HK-2 (cell line): ENCODE results near the gene ABHD2.
"Not testable (repeated sequence)": the region's sequence is repeated elsewhere in the genome, so short reads cannot be mapped to it uniquely, and the experiment has no call there.

Experiments
- DNase-seq: peaks from one replicate; pipeline ENCODE4 v3.0.0-alpha.2; 2018; ENCODE audit not compliant: unreplicated experiment

The ABHD2 gene

DNA sequence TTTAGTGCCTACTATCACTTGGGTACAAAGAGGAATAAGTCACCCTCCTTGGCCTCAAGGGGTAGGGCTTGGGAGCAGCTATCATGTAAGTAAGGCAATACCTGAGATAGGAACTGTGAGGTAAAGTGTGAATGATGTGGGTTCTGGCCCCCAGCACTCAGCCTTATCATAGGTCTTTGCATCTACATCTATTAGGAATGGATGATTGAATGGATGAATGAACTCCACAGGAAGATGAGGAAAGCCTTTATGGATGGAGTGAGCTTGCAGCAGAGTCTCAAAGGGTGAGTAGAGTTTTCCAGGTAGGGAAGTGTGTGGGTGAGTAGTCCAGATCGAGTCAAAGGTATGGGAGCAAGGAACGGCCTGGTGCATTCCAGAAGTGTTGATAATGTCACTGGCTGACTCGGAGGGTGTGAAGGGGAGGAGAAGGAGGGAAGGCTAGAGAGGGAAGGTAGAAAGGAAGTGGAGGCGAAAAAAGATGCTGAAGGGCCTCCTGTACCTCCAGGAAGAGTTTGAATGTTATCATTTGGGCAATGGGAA is 13.1 kb upstream of the ABHD2 start:
- DNase-seq: no peak

DNA sequence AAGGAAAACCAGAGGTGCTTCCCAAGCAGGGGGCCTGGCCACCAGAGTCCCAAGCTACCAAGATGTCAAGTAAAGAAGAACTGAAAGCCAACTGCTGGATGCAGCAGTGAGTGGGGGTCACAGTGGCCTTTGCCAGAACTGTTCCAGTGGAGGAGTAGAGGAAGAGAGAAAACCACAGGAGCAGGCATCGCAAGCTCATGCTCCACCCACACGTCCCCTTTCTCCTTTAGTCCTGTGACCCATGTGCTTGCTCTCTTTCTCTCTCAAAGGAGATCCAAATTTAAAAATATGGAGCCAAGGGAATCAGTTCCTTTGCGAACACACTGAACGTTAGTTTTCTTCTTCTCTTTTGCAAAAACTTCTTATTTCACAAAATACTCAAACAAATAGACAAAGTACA is 12.4 kb upstream of the ABHD2 start:
- DNase-seq: no peak

DNA sequence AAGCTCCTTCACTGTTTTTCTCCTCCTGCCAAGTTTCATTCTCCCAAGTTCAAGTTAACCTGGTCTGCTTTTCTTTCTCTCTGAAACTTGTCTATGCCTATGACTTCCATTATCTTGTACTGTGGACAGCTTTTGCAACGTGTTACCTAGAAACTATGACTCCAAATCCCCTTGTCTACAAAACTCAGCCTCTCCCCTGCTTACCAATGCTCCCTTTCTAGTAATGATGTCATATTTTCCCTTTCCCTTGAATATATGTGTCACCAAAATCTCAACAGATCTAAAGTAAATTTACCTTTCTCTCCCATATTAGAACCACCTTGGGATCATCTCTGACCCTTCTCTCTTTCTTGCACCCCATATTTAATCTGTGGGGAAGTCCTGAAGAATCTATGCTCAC is 10.5 kb upstream of the ABHD2 start:
- DNase-seq: no peak

DNA sequence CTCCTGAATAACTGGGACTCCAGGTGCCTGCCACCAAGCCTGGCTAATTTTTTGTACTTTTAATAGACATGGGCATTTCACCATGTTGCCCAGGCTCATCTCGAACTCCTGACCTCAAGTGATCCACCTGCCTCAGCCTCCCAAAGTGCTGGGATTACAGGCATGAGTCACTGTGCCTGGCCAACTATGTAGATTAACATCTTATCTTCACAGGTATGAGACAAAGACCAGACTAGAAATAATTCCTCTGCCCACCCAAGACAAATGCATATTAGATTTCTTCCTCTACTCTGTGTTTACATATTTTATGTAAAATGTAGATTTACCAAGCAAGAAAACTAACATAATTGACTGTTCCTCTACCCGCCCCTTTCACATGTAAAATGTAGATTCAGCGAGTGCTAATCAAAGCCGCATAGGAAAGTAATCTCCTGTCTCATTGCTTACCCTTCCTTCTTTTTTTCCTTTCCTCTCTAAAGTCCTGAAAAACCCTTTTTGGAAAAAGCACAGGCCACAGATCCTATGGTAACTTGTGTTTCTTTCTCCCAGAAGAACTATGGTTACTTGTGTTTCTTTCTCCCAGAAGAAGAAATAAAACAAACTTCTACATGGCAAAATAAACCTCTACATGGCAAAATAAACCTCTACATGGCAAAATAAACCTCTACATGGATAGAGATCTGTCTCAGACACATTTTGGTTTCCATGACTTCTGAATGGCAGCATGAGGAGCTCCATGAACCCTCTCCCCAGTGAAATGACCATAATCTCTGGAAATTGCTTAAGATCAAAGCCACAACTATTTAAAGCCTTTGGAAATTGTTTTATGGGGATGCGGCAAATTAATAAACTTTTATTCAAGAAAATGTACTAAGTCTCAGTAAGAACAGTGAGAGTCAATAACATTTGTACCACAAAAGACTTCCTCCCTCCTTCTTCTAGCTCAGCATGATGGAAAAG is 9.1 kb upstream of the ABHD2 start:
- DNase-seq: no peak

DNA sequence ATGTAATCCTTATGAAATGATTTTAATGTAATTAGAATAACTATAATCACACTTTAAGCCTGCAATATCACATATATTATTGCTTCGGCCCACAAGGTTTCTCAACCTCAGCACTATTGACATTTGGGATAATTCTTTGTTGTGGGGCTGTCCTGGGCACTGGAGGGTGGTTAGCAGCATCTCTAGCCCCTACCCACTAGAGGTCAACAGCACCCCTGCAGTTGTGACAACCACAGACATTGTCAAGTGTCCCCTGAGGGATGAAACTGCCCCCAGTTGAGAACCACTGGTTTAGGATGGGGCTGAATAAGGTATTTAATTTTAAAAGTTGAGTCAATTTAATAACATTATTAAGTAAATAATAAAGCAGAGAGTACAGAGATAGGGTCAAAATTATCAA is 6.4 kb upstream of the ABHD2 start:
- no peak for DNase-seq

DNA sequence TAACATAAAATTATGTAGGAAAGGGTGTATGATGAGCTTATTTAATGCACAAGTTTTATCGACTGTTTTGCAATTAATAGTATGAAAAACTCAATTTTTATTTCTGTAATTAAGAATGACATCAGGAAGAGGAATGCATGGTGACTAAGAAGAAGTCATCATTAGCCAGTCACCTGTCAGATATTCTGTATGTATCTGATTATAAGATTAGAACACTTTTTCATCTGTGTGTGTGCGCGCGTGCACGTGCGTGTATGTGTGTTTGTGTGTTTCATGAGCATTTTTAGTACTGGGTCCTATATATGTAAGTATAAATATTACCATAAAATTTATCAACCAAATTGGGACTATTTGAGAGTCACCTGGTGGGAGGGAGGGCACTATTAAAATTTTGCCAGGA is 5.0 kb upstream of the ABHD2 start:
- DNase-seq: no peak

DNA sequence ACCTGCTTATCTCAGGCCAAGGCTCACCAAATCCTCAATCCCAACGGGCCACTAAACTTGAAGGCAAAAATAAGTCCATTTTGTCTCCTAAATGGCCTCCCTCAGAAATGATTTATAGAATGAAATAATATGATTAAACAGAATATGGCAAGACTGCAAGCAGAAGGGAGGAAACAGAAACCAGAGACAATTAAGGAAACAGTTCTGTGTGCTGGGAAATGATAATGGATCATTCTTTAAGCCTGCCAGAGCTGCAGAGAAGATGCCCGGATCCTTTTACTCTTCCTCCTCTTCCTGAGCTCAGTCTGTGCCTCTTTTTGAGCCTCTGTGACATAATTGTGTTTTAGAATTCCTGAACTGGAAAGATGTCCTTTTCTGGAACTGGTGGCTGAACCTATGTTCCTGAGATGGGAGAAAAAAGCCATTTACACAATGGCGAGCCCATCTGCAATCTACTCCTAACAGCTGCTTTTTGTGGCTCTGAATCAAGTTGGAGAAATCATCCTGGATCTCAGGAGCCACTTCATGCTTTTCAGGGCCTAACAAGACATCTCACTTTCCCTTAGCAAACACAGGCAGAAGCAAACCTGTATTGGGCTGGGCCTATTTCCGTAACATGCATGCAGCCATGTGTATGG is 2.8 kb upstream of the ABHD2 start:
- no peak for DNase-seq

DNA sequence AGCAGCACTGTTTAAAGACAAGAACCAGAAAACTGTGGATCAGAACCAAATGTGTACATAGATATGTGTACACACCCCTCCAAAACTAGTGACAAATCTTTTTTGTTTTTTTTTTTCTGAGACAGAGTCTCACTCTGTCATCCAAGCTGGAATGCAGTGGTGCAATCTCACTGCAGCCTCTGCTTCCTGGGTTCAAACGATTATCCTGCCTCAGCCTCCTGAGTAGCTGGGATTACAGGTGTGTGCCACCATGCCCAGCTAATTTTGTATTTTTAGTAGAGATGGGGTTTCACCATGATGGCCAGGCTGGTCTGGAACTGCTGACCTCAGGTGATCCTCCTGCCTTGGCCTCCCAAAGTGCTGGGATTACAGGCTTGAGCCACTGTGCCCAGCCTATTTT is 2.3 kb upstream of the ABHD2 start:
- not testable (repeated sequence) for DNase-seq

DNA sequence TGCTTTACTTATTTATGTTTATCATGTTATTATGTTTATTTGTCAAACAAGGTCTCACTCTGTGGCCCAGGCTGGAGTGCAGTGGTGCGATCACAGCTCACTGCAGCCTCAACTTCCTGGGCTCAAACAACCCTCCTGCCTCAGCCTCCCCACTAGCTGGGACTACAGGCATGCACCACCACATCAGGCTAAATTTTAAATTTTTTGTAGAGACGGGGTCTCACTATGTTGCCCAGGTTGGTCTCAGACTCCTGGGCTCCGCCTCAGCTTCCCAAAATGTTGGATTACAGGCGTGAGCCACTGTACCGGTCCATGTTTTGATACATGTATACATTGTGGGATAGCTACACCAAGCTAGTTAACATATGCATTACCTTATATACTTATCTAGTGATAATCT is 1.9 kb upstream of the ABHD2 start:
- not testable (repeated sequence) for DNase-seq

DNA sequence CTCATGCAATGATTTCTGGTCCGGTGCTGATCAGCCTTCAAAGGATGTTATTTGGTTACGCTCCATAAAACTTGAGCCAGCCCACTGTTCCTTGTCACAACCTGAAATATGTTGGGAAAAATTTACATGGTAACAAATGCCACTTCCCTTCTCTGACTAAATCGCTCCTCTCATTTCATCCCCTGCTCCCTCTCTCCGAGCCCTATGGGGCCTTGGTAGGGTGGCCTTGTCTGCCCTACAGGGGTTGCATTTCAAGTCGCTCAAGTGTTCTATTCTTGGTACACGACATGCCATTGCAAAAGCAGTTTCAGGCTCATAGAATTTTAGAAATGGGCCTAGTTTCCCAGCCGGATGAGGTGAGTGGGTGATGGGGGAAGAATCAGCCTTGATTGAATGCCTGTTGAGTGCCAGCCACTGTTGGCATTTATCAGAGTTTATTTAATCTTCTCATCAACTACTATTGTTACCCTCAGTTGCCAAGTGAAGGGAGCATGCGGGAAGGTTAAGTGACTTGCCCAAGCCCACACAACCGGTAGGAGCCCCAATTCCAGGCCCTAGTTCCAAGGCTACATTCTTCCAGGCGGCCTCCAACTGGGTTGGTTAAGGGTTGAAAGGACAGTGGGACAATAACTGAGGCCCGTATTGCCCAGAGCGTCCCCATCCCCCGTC is 961 bp upstream of the ABHD2 start:
- DNase-seq: no peak

DNA sequence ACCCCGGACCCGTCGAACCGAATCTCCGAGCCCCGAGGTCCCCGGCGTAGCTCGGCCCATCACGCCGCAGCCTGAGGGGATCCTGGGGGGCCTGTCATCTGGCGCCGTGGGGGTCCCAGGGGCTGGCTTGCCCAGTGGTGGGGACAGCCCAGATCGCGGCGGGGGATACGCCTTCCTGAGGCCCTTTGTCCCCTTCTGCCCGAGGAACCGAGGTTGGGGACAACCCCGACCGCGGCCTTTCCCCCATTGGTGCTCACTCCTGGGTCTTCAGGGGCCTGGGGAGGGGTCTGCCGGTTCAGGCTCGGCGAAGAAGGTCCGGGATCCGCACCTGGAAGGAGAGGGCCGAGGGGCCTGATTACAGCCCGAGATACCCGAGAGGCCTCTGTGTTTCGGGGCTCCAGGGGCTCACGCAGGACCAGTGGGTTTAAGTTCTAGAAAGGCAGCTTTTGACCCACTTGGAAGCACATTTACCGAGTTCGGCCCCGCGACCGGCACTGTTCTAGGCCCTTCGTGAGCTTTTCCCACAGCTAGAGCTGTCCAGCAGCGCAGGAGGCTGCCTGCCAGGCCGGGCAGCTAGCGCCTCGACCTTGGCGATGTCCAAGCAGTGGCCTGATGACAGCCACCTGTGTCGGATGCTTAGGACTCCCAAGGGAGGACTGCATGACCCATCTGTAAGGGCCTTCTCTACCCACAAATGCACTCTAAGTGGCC is 504 bp downstream of the ABHD2 start:
- DNase-seq: no peak

DNA sequence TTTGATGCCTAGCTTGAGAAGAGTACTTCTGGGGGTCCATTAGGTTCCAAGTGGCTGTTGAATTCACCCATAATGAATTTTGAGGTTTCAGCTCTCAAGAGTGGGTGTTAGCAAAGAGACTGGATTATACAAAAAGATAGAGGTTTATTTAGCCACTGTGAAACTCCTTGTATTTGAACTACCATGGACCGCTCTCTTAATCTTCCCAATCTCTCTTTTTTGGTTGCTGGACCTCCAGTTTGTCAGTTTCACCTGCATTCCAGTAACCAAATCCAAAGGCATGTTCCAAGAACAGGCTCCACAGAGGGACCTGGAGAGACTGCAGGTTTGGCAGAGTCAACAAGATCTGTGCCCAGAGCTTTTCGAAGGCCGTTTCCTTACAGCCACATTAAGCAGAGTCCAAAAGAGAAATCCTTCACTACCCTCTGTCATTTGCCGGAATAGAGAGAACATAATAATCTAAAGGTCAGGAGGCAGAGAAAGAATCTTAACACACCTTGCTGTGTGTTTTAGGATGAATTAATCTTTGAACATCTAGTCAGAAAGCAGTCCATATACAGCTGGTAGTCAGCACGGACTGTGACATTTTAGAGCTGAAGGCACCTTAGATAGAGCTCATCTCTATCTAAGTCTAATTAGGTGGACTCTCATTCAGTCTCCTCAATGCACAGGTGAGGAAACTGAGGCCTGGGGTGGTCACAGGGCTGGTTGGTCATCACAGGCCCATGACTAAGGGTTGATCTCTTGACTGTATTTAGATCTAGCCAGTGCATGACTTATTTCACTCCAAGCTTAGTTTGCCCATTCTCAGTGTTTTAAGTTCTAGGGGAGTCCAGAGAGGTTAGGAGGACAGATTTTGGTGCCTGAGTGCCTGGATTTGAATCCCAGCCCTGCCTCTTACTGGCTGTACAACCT is 1.3 kb downstream of the ABHD2 start:
- DNase-seq: no peak

DNA sequence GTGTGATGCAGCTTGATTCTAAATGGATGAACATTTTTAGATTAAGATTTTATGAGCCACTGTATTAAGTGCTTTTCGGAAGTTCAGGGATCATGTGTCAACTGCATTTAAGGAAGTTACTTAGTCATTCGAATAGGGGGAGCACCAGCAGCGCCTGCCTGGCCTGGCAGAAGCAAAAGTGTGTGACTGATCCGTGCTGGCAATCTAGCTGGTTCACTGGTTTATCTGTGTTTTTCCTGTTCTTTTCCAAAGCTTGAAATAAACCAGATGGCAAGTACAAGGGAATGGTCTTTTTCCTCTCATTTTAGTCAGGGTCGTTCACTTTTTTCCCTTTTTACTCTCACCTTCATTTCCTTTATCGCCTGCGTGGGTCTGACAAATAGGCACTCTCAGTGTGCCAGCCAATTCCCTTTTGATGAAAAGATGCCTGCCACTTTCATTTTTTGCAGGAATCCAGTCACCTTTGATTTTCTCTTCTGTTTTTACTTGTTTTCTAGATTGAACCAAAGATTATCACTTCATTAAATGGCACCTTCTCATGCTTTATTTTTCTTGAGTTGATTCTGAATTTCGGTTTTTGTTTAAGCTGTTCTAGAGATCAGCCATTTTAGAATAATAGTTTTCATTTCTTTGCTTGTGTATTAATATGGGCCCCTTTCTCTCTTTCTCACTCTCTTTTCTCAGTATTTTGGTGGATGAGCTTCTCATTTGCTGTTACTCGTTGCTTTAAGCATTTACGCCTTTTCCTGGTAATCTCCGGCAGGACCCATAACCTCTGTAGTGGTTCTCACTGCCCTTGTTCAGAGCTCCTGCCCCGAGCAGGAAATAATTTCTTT is 2.8 kb downstream of the ABHD2 start:
- DNase-seq: no peak

DNA sequence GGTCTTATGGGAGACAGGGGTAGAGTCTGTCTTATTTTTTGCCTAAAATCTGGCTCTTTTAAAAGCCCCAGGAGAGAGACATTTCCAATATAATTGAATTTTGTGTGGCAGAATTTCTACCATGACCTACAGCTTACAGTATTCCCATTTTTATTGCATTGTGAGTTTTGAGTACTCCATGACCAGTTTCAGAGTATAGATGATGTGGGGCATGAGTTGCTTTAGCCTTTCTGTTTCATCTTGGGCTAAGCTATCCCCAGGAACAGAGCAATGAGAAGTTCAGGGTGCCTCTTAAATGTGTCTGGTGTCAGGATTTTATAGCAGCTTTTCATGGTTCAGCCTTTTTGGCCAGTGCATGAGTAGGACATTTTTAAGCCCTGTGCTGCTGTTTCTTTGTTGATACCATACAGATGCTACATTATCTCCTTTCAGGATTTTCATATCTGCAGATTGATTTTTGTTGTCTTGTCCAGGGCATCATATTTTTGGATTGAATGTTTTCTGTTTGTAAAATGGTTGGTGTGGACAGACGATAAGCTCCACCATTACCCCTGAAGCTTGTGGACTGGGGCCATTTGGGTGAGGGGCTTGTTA is 3.5 kb downstream of the ABHD2 start:
- DNase-seq: no peak

DNA sequence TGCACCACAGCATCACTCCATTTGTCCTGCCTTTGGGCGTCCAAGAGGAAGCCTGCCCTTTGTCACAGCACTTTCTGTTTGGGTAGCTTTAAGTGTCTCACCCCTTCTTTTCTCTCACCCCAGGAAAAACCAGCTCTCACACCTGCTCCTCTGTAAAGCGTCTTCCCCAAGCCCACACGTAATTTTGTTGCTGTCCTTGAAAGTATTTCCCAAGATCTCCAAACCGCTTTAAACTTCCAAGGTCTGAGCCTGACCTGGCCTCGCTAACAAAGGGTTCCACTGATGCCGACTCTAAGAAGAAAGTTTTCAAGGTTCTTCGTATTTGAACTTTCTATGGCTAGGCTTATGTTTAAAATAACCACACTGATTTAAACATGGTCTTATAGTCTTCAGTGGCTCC is 5.3 kb downstream of the ABHD2 start:
- no peak for DNase-seq

DNA sequence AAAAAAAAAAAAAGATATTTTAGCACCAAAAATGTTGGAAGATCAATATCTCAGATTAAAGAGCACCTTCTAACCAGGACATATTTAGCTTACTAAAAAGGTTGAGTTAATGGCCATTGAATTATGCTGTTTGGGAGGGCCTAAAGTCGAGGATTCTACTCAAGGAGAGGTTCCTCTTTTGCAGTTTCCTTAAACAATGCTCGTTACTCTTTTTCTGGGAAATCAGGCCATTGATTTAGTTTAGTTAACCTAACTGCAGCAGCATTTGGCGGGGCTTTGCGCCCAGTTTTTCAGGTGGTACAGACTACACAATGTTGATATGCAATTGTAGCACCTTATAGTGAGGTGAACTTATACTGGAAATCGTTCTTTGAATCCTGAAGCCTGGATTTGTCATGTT is 6.8 kb downstream of the ABHD2 start:
- no peak for DNase-seq

DNA sequence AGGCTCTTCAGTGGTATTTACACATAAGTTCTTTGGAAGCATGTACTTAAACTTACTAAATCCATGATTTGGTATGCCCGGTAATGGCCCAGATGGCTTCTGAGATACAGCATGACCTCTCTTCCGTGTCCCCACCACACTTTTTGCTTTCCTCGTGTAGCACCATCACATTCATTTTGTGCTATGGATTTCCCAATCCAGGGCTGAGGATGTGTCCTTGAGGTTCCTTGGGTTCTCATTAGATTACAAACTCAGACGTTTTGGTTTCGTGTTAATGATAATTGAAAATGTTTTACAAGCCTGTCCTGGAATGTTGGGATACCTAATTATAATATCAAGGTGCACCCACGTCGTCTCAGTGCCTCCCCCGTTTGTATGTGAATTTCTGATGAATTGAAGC is 7.3 kb downstream of the ABHD2 start:
- DNase-seq: no peak

DNA sequence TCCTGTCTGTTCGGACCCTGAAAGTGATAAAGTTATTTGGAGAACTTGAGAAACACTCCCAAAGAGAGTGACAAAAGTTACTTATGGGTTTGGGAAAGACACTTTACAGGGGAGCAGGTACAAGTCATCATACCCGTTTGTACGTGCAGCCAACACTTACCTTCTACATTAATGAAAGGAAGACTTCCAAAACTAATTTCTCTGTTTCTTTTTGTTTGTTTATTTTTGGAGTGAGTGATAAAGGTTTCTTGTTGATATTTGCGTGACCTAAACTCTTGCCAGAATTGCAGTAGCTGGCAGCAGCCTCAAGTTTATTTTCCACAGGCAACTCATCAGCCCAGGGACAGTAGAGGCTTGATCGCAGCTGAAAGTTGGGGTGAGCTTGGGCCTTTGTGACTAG is 8.4 kb downstream of the ABHD2 start:
- no peak for DNase-seq

DNA sequence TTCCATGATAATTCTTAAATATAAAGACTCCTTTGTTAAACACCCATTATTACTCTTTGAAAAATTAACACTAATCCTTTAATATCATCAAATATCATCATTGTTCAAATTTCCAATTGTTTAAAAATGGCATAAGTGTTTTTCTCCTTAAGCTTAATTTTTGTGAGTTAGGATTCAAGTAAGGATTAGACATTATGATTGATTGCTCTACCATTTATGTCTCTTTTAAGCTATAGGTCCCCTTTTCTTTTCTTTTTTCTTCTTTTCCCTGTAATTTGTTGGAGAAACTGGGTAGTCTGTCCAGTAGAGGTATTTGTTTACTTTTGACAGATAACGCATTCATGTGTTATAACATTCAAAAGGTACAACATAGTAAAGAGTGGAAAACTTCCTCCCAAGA is 9.1 kb downstream of the ABHD2 start:
- no peak for DNase-seq

DNA sequence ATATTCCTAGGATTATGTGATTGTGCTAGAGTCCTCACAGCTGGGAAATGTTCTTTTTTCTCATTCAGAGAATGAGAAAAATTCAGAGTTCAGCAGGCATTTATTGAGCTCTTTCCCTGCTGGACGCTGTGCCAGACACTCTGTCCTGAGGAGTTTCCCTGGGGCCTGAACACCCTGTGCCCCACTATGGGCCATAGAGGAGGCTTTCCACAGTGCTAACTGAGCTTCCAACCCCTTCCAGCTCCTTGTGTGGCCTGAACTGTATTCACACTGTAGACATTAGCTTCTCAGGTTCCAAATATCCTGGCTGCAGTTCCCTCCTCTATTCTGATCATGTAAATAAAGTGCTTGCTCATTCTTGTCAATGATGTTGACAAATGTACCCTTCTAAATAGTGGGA is 10.0 kb downstream of the ABHD2 start:
- DNase-seq: no peak
